GM12891 (cell line): ENCODE results near the gene TTC7B.
A peak's percentile ranks its signal among the peaks of the same experiment; 100 is the strongest.
"Not testable (repeated sequence)": the region's sequence is repeated elsewhere in the genome, so short reads cannot be mapped to it uniquely, and the experiment has no call there.

Experiments used
- DNase-seq: peaks from one replicate; pipeline ENCODE4 v3.0.0; 2011; ENCODE audit warnings: low spot score; ENCODE audit not compliant: insufficient read length
- FAIRE-seq: peaks from 2 replicates; lab custom pipeline; 2011; peaks lifted over from hg19 to GRCh38; lab: Jason Lieb, UNC
- PAX5 ChIP-seq: IDR thresholded peaks from 2 replicates; pipeline ENCODE4 v1.6.1; 2011; ENCODE audit warnings: low read length, moderate library complexity, mild to moderate bottlenecking; ENCODE audit not compliant: insufficient read depth, severe bottlenecking
- POLR2A ChIP-seq: IDR thresholded peaks from 2 replicates; pipeline ENCODE4 v1.6.1; 2011; ENCODE audit warnings: low read depth, low read length, control low read depth
- POLR2AphosphoS5 ChIP-seq: IDR thresholded peaks from 2 replicates; pipeline ENCODE4 v1.6.1; 2011; ENCODE audit warnings: low read depth, low read length, control low read depth
- POU2F2 ChIP-seq: IDR thresholded peaks from 2 replicates; pipeline ENCODE4 v1.6.1; 2011; ENCODE audit warnings: low read depth, mild to moderate bottlenecking, control low read depth, low read length, moderate library complexity
- SPI1 ChIP-seq: IDR thresholded peaks from 2 replicates; pipeline ENCODE4 v1.6.1; 2011; ENCODE audit warnings: low read depth, low read length, control low read depth
- TAF1 ChIP-seq: IDR thresholded peaks from 2 replicates; pipeline ENCODE4 v1.6.1; 2011; ENCODE audit warnings: low read depth, low read length, control low read depth

Gene TTC7B

GRCh38 chr14:90535556-90536090 lies 280.6 kb downstream of the TTC7B start:
- FAIRE-seq (no peak), DNase-seq (no peak)
- TF ChIP-seq PAX5 (no peak), POLR2A (no peak), POU2F2 (no peak), POLR2AphosphoS5 (no peak), SPI1 (no peak)

GRCh38 chr14:90534838-90535555 lies 281.2 kb downstream of the TTC7B start:
- FAIRE-seq = no peak
- TF ChIP-seq PAX5 (no peak), POLR2A (no peak), TAF1 (no peak), POU2F2 (no peak), POLR2AphosphoS5 (no peak), SPI1 (no peak)
- no peak for DNase-seq

GRCh38 chr14:90534091-90534837 lies 282.0 kb downstream of the TTC7B start:
- DNase-seq (no peak), FAIRE-seq (no peak)
- no peak for TF ChIP-seq POLR2A
- no peak for TF ChIP-seq POLR2AphosphoS5
- no peak for TF ChIP-seq POU2F2
- no peak for TF ChIP-seq PAX5
- no peak for TF ChIP-seq TAF1

- FAIRE-seq (no peak), DNase-seq (no peak)
- no peak for TF ChIP-seq POU2F2
- no peak for TF ChIP-seq POLR2A
- TF ChIP-seq SPI1 = no peak
- TF ChIP-seq TAF1 = no peak
- no peak for TF ChIP-seq PAX5
- TF ChIP-seq POLR2AphosphoS5 = no peak
These were observed 282.6 kb downstream of the TTC7B start for GRCh38 chr14:90533591-90534021.

GRCh38 chr14:90532826-90533525 lies 283.3 kb downstream of the TTC7B start:
- FAIRE-seq (no peak), DNase-seq (no peak)
- TF ChIP-seq SPI1 (no peak), POLR2AphosphoS5 (no peak)

GRCh38 chr14:90531497-90531896 lies 284.7 kb downstream of the TTC7B start:
- no peak for TF ChIP-seq TAF1
- TF ChIP-seq POLR2A = no peak
- no peak for TF ChIP-seq POU2F2
- TF ChIP-seq POLR2AphosphoS5 = no peak
- no peak for TF ChIP-seq PAX5
- no peak for TF ChIP-seq SPI1
- no peak for DNase-seq
- no peak for FAIRE-seq

GRCh38 chr14:90530523-90530922 lies 285.7 kb downstream of the TTC7B start:
- TF ChIP-seq POLR2A = no peak
- TF ChIP-seq SPI1 = no peak
- no peak for TF ChIP-seq POLR2AphosphoS5
- TF ChIP-seq PAX5 = no peak
- no peak for TF ChIP-seq TAF1
- TF ChIP-seq POU2F2 = no peak
- FAIRE-seq = no peak
- no peak for DNase-seq

- FAIRE-seq (no peak), DNase-seq (no peak)
- TF ChIP-seq POLR2AphosphoS5 (no peak), PAX5 (no peak)
These were observed 288.3 kb downstream of the TTC7B start for GRCh38 chr14:90527978-90528377.

GRCh38 chr14:90526536-90526935 lies 289.7 kb downstream of the TTC7B start:
- DNase-seq, FAIRE-seq: not testable (repeated sequence)

- not testable (repeated sequence) for DNase-seq
- FAIRE-seq = peak; percentile 96
These were observed 290.7 kb downstream of the TTC7B start for GRCh38 chr14:90525353-90526028.
